UCSD-AML1 (cell line): ENCODE measurements around the gene IDNK.

Source experiments
- DNase-seq: peaks from one replicate; lab custom pipeline; 2025; ENCODE audit not compliant: unreplicated experiment; lab: John Stamatoyannopoulos, UW

IDNK gene

GRCh38 chr9:83681490-83681889, 58.5 kb downstream of the IDNK start:
- no peak for DNase-seq

GRCh38 chr9:83688921-83689320, 66.0 kb downstream of the IDNK start:
- no peak for DNase-seq

- no peak for DNase-seq
Measured at GRCh38 chr9:83691492-83691891, 68.5 kb downstream of the IDNK start.
